Activated CD8-positive, alpha-beta memory T cell treated with anti-CD3 and anti-CD28 coated beads for 1 hour (primary cell): ENCODE data around the gene COL12A1.

ENCODE experiments used
- DNase-seq, 2 donors: peaks; one replicate each; pipeline ENCODE4 v3.0.0-alpha.2; 2020; ENCODE audit warnings: low read depth in 1 of 2; ENCODE audit errors: extremely low read depth in 1 of 2

The COL12A1 gene

GRCh38 chr6:75145976-75146375 lies 59.9 kb downstream of the COL12A1 start:
- no peak for DNase-seq

- DNase-seq = no peak
Observed at GRCh38 chr6:75145211-75145610, 60.6 kb downstream of the COL12A1 start.

- DNase-seq = no peak
Observed at GRCh38 chr6:75144386-75144785, 61.5 kb downstream of the COL12A1 start.

- no peak for DNase-seq
Observed at GRCh38 chr6:75143191-75143590, 62.7 kb downstream of the COL12A1 start.

GRCh38 chr6:75142721-75143120 lies 63.1 kb downstream of the COL12A1 start:
- no peak for DNase-seq

GRCh38 chr6:75135876-75136275 lies 70.0 kb downstream of the COL12A1 start:
- no peak for DNase-seq

- no peak for DNase-seq
Observed at GRCh38 chr6:75135450-75135849, 70.4 kb downstream of the COL12A1 start.

GRCh38 chr6:75130784-75131183 lies 75.1 kb downstream of the COL12A1 start:
- DNase-seq = no peak

GRCh38 chr6:75128878-75129570 lies 76.8 kb downstream of the COL12A1 start:
- DNase-seq = no peak

GRCh38 chr6:75126518-75126917 lies 79.3 kb downstream of the COL12A1 start:
- DNase-seq = no peak

- DNase-seq = no peak
Observed at GRCh38 chr6:75124983-75125382, 80.9 kb downstream of the COL12A1 start.

GRCh38 chr6:75124085-75124484 lies 81.8 kb downstream of the COL12A1 start:
- DNase-seq = no peak

- DNase-seq = no peak
Observed at GRCh38 chr6:75118925-75119515, 86.8 kb downstream of the COL12A1 start.

GRCh38 chr6:75117701-75118100 lies 88.2 kb downstream of the COL12A1 start:
- DNase-seq = no peak

GRCh38 chr6:75116946-75117345 lies 88.9 kb downstream of the COL12A1 start:
- DNase-seq = no peak

GRCh38 chr6:75115481-75115880 lies 90.4 kb downstream of the COL12A1 start:
- DNase-seq = no peak

- no peak for DNase-seq
Observed at GRCh38 chr6:75114806-75115205, 91.0 kb downstream of the COL12A1 start.

- no peak for DNase-seq
Observed at GRCh38 chr6:75114195-75114594, 91.7 kb downstream of the COL12A1 start.

- DNase-seq = no peak
Observed at GRCh38 chr6:75113446-75113845, 92.4 kb downstream of the COL12A1 start.

- DNase-seq = no peak
Observed at GRCh38 chr6:75109765-75110164, 96.1 kb downstream of the COL12A1 start.

GRCh38 chr6:75109022-75109421 lies 96.8 kb downstream of the COL12A1 start:
- no peak for DNase-seq

GRCh38 chr6:75108333-75108974 lies 97.4 kb downstream of the COL12A1 start:
- DNase-seq = no peak
